H1 (cell line): ENCODE measurements around the gene ATF7. TPM values are rescaled to one million over a fixed set of nuclear protein-coding genes. Genes with fewer than 3 reads are reported as not detected.

ENCODE experiments used
- CTBP2 ChIP-seq: IDR thresholded peaks from 2 replicates; pipeline ENCODE4 v1.7.0; 2011; ENCODE audit warnings: borderline replicate concordance, mild to moderate bottlenecking, moderate library complexity, mixed read lengths, low read length; ENCODE audit not compliant: insufficient read depth, insufficient read length
- E2F6 ChIP-seq: IDR thresholded peaks from 2 replicates; pipeline ENCODE4 v1.6.1; 2012; ENCODE audit warnings: inconsistent platforms
- polyA plus RNA-seq, 7 experiments: library from polyadenylated mRNA; depleted of rRNA in 3 of 7; stranded (reverse) in 5 of 7; unstranded in 2 of 7; fragments of >200 nt in 5 of 7; fragments of 200-250 nt in 2 of 7; gene quantifications; 1 replicate in 5 of 7; 2 replicates in 1 of 7; 4 replicates in 1 of 7; pipeline versions ENCODE4 v1.2.1 to v1.2.3, GENCODE V29; 2011 to 2013; ENCODE audit warnings: missing spikeins in 2 of 7, mixed read lengths in 2 of 7
- total RNA-seq: library from RNA; stranded (reverse); fragmentation: NEBNext Ultra II Directional; extraction: Animal tissue kit (Norgen Biotek cat#: 25700); gene quantifications from 2 replicates; pipeline ENCODE4 v1.2.1, GENCODE V29; 2021

ATF7 gene
- total and polyA plus RNA-seq, 2 of the 8 experiments (the other 6 are each of a cell fraction or from before 2014, with no cell fraction given) = 10.1 to 16.6 TPM

DNA sequence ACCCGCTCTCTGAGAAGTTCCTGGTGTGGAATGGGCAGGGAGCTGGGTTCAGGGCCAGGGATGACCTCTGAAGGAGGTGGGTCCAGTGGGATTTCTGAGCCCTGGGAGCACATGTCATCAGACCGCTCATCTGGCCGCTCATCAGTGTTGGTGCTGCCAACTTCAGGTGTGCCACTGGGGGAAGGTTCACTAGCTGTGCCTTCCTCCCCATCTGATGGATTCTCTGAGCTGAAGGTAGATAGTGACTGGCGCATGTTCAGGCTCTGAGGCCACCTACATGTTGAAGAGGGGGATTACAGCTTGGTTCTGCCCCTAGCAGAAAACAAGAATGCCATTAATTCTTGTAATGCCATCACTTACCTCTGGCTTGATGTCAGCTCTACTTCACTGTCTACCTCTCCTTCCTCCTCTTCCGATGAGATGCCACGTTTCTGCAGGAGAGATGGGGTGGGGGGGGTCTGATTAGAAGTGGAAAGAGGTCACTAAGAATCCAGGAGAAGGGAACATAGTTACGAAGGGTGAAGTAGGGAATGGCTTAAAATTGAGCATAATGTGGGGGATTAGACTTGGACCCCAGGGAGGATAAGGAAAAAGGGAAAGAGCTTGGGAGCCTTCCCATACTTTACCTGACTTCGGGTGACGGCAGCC is 144.1 kb downstream of the ATF7 start (continued):
- no peak for TF ChIP-seq CTBP2
- TF ChIP-seq E2F6 = no peak
